ENCODE results near the gene PPARG.

Gene PPARG

DNA sequence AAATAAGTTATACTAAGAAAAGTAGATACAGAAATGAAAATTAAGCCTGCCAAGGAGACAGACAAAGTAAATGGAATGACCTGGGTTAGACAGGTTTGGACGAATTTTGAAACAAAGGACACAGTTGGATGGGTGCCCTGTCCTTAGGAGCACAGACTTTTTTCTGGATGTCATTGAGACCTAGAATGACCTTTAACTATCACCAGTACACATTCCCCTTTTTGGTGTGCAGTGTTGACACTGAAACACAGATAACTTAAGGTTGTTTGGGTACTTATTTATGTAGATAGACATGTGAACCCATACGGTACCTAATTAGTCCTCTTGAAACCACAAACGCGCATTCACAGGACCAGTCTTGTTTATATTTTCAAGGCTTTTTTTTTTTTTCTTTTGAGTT, 86.7 kb downstream of the PPARG start:
- WGBS = 89% methylated on average over 4 of the region's 4 CpGs
- Histone ChIP-seq H3K9ac (ENCODE audit: low read length) (no peak overlapping the region), H3K9me3 (ENCODE audit: control insufficient read depth, low read length) (no peaks in the 10 kb centered on the region), H3K4me3 (ENCODE audit: insufficient read depth in 1 of 2, low read depth in 1 of 2, low read length in 2 of 2) (no peak overlapping the region), H2AK5ac (ENCODE audit: low read length, severe bottlenecking) (no peak overlapping the region), H3K23ac (ENCODE audit: low read length in 2 of 2) (no peak overlapping the region), H2BK120ac (ENCODE audit: low read depth, low read length) (no peak overlapping the region), H3K36me3 (ENCODE audit: control insufficient read depth in 1 of 2, insufficient read depth in 2 of 2, low read depth in 1 of 2, low read length in 2 of 2) (peaks cover 0 to 22% of the 10 kb centered on the region in 2 experiments), H2BK5ac (ENCODE audit: low read depth, low read length, poor library complexity, severe bottlenecking) (no peak overlapping the region), H3K4me2 (ENCODE audit: low read length, poor library complexity, severe bottlenecking) (no peak overlapping the region), H2BK12ac (ENCODE audit: low read length in 2 of 2) (no peak overlapping the region), H4K8ac (ENCODE audit: low read length) (no peak overlapping the region), H2AFZ (ENCODE audit: low read depth, low read length) (no peak overlapping the region), H3K14ac (ENCODE audit: low read length in 2 of 2) (no peak overlapping the region), H3K27ac (ENCODE audit: low read length, poor library complexity, severe bottlenecking) (no peak overlapping the region), H3K4ac (ENCODE audit: low read depth in 1 of 2, low read length in 2 of 2) (no peak overlapping the region), H3K27me3 (ENCODE audit: control insufficient read depth in 1 of 2, insufficient read depth in 1 of 2, low read length in 2 of 2) (no peaks in the 10 kb centered on the region), H4K91ac (ENCODE audit: low read length) (no peak overlapping the region), H2BK15ac (ENCODE audit: low read depth, poor library complexity, severe bottlenecking) (no peak overlapping the region), H3K4me1 (ENCODE audit: control insufficient read depth, insufficient read depth, low read depth, low read length) (no peaks in the 10 kb centered on the region), H3K79me1 (replicated peaks; ENCODE audit: low read length, poor library complexity, severe bottlenecking) (peaks cover 12% of the 10 kb centered on the region), H3K18ac (ENCODE audit: low read depth in 1 of 2, low read length in 2 of 2) (no peak overlapping the region)
- no peak for DNase-seq

DNA sequence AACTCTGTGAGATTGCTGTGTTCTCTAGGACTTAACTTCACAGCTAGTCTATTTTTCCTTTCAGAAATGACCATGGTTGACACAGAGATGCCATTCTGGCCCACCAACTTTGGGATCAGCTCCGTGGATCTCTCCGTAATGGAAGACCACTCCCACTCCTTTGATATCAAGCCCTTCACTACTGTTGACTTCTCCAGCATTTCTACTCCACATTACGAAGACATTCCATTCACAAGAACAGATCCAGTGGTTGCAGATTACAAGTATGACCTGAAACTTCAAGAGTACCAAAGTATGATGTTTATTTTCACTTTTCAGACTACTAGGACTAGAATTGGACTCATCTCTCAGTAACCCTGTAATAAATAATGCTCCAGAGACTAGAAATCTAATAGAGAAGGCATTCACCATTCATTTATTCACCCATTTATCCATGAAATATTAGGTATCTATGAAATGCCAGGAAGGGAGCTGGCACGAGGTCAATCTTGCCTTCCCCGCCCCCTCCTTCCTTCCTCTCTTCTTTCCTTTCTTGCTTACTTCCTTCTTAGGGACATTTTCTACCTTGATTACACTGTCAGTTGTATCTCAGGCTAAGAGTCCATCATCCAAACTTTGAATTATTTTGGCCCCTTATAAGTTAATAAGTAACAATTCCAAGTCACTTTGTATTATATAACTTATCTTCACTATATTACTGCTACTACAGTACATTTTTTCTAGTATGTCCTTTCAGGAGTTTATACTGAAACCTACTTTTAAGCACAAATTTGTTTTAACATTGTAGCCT, 91.0 kb downstream of the PPARG start:
- H4K8ac ChIP-seq (ENCODE audit: low read length) = no peak overlapping the region
- WGBS = 88% methylated on average over 4 of the region's 5 CpGs

DNA sequence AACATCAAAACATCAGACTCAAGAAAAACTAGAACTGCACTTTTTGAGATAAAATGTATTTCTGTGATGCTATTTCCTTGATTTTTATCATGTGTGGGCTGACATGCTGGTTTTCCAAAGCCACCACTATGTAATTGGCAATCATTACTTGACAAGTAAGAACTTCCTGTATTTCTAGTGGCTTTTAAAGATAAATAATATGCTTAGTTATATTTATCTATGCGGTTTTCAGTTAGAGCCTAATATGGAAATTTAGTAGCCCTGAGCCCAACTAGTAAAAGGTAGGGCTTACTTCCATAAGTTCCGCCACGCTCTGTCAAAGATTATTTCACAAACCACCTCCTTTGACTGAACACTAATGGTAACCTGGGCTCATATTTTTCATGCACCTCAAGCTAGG, 91.6 kb downstream of the PPARG start:
- Histone ChIP-seq H3K4me2 (ENCODE audit: low read length, poor library complexity, severe bottlenecking) (no peak overlapping the region), H3K27me3 (ENCODE audit: control insufficient read depth in 1 of 2, insufficient read depth in 1 of 2, low read length in 2 of 2) (no peaks in the 10 kb centered on the region), H2AK5ac (ENCODE audit: low read length, severe bottlenecking) (no peak overlapping the region), H3K79me1 (replicated peaks; ENCODE audit: low read length, poor library complexity, severe bottlenecking) (peaks cover 4% of the 10 kb centered on the region), H2BK12ac (ENCODE audit: low read length in 2 of 2) (no peak overlapping the region), H4K8ac (ENCODE audit: low read length) (no peak overlapping the region), H3K23ac (ENCODE audit: low read length in 2 of 2) (no peak overlapping the region), H3K9ac (ENCODE audit: low read length) (no peak overlapping the region), H3K18ac (ENCODE audit: low read depth in 1 of 2, low read length in 2 of 2) (no peak overlapping the region), H3K4ac (ENCODE audit: low read depth in 1 of 2, low read length in 2 of 2) (no peak overlapping the region), H2AFZ (ENCODE audit: low read depth, low read length) (no peak overlapping the region), H3K4me3 (ENCODE audit: insufficient read depth in 1 of 2, low read depth in 1 of 2, low read length in 2 of 2) (no peak overlapping the region), H2BK120ac (ENCODE audit: low read depth, low read length) (no peak overlapping the region), H3K9me3 (ENCODE audit: control insufficient read depth, low read length) (no peaks in the 10 kb centered on the region), H2BK15ac (ENCODE audit: low read depth, poor library complexity, severe bottlenecking) (no peak overlapping the region), H2BK5ac (ENCODE audit: low read depth, low read length, poor library complexity, severe bottlenecking) (no peak overlapping the region), H3K27ac (ENCODE audit: low read length, poor library complexity, severe bottlenecking) (no peak overlapping the region), H3K14ac (ENCODE audit: low read length in 2 of 2) (no peak overlapping the region), H4K91ac (ENCODE audit: low read length) (no peak overlapping the region), H3K4me1 (ENCODE audit: control insufficient read depth, insufficient read depth, low read depth, low read length) (no peaks in the 10 kb centered on the region), H3K36me3 (ENCODE audit: control insufficient read depth in 1 of 2, insufficient read depth in 2 of 2, low read depth in 1 of 2, low read length in 2 of 2) (peaks cover 0 to 58% of the 10 kb centered on the region in 2 experiments)
- no peak for DNase-seq
- WGBS = 95% methylated on average over 3 of the region's 3 CpGs

More for the DNA sequence above, 91.0 kb downstream of the PPARG start:
- H3K18ac ChIP-seq (ENCODE audit: low read depth in 1 of 2, low read length in 2 of 2) = no peak overlapping the region
- no peak overlapping the region for H3K14ac ChIP-seq (ENCODE audit: low read length in 2 of 2)
- no peak overlapping the region for H2AFZ ChIP-seq (ENCODE audit: low read depth, low read length)
- DNase-seq = no peak
- H2BK15ac ChIP-seq (ENCODE audit: low read depth, poor library complexity, severe bottlenecking) = no peak overlapping the region
- H3K4ac ChIP-seq (ENCODE audit: low read depth in 1 of 2, low read length in 2 of 2) = no peak overlapping the region
- no peaks in the 10 kb centered on the region for H3K4me1 ChIP-seq (ENCODE audit: control insufficient read depth, insufficient read depth, low read depth, low read length)
- no peak overlapping the region for H3K23ac ChIP-seq (ENCODE audit: low read length in 2 of 2)
- peaks cover 6% of the 10 kb centered on the region for H3K79me1 ChIP-seq (replicated peaks; ENCODE audit: low read length, poor library complexity, severe bottlenecking)
- H2AK5ac ChIP-seq (ENCODE audit: low read length, severe bottlenecking) = no peak overlapping the region
- H3K36me3 ChIP-seq (ENCODE audit: control insufficient read depth in 1 of 2, insufficient read depth in 2 of 2, low read depth in 1 of 2, low read length in 2 of 2) = peaks cover 0 to 53% of the 10 kb centered on the region in 2 experiments
- H2BK12ac ChIP-seq (ENCODE audit: low read length in 2 of 2) = no peak overlapping the region
- no peak overlapping the region for H3K4me2 ChIP-seq (ENCODE audit: low read length, poor library complexity, severe bottlenecking)
- H3K9ac ChIP-seq (ENCODE audit: low read length) = no peak overlapping the region
- no peak overlapping the region for H4K91ac ChIP-seq (ENCODE audit: low read length)
- H3K4me3 ChIP-seq (ENCODE audit: insufficient read depth in 1 of 2, low read depth in 1 of 2, low read length in 2 of 2) = no peak overlapping the region
- H3K27me3 ChIP-seq (ENCODE audit: control insufficient read depth in 1 of 2, insufficient read depth in 1 of 2, low read length in 2 of 2) = no peaks in the 10 kb centered on the region
- no peaks in the 10 kb centered on the region for H3K9me3 ChIP-seq (ENCODE audit: control insufficient read depth, low read length)
- no peak overlapping the region for H3K27ac ChIP-seq (ENCODE audit: low read length, poor library complexity, severe bottlenecking)
- peak overlapping the region; percentile 19 for H2BK5ac ChIP-seq (ENCODE audit: low read depth, low read length, poor library complexity, severe bottlenecking)
- no peak overlapping the region for H2BK120ac ChIP-seq (ENCODE audit: low read depth, low read length)

DNA sequence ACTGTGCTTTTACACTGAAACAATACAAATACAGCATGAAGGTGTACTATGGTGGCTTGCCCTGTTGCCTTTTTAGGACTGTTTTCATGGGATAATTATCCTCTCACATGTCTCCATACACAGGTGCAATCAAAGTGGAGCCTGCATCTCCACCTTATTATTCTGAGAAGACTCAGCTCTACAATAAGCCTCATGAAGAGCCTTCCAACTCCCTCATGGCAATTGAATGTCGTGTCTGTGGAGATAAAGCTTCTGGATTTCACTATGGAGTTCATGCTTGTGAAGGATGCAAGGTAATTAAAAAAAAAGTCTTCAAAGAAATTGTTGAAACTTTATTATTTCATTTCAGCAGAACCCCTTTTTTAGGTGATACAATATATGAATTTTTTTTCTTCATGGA, 92.3 kb downstream of the PPARG start:
- no peak overlapping the region for H4K8ac ChIP-seq (ENCODE audit: low read length)
- no peak overlapping the region for H4K91ac ChIP-seq (ENCODE audit: low read length)
- no peak overlapping the region for H3K4me3 ChIP-seq (ENCODE audit: insufficient read depth in 1 of 2, low read depth in 1 of 2, low read length in 2 of 2)
- H3K27me3 ChIP-seq (ENCODE audit: control insufficient read depth in 1 of 2, insufficient read depth in 1 of 2, low read length in 2 of 2) = no peaks in the 10 kb centered on the region
- H3K4ac ChIP-seq (ENCODE audit: low read depth in 1 of 2, low read length in 2 of 2) = no peak overlapping the region
- no peak overlapping the region for H3K14ac ChIP-seq (ENCODE audit: low read length in 2 of 2)
- no peak overlapping the region for H2BK5ac ChIP-seq (ENCODE audit: low read depth, low read length, poor library complexity, severe bottlenecking)
- no peak overlapping the region for H3K9ac ChIP-seq (ENCODE audit: low read length)
- no peak overlapping the region for H3K23ac ChIP-seq (ENCODE audit: low read length in 2 of 2)
- peaks cover 4% of the 10 kb centered on the region for H3K79me1 ChIP-seq (replicated peaks; ENCODE audit: low read length, poor library complexity, severe bottlenecking)
- no peak overlapping the region for H2BK120ac ChIP-seq (ENCODE audit: low read depth, low read length)
- H3K4me2 ChIP-seq (ENCODE audit: low read length, poor library complexity, severe bottlenecking) = no peak overlapping the region
- no peak overlapping the region for H2AK5ac ChIP-seq (ENCODE audit: low read length, severe bottlenecking)
- no peaks in the 10 kb centered on the region for H3K9me3 ChIP-seq (ENCODE audit: control insufficient read depth, low read length)
- no peak overlapping the region for H2AFZ ChIP-seq (ENCODE audit: low read depth, low read length)
- no CpG with 5 or more reads among the region's 1 CpG for WGBS
- H2BK12ac ChIP-seq (ENCODE audit: low read length in 2 of 2) = no peak overlapping the region
- H3K36me3 ChIP-seq (ENCODE audit: control insufficient read depth in 1 of 2, insufficient read depth in 2 of 2, low read depth in 1 of 2, low read length in 2 of 2) = peaks cover 0 to 65% of the 10 kb centered on the region in 2 experiments
- no peak overlapping the region for H3K27ac ChIP-seq (ENCODE audit: low read length, poor library complexity, severe bottlenecking)
- H3K18ac ChIP-seq (ENCODE audit: low read depth in 1 of 2, low read length in 2 of 2) = no peak overlapping the region
- H3K4me1 ChIP-seq (ENCODE audit: control insufficient read depth, insufficient read depth, low read depth, low read length) = no peaks in the 10 kb centered on the region
- DNase-seq = no peak
- no peak overlapping the region for H2BK15ac ChIP-seq (ENCODE audit: low read depth, poor library complexity, severe bottlenecking)

Measured in mesenchymal stem cell (in vitro differentiated cells and primary cell).